Mucosa of rectum (tissue), 2 donors: ENCODE results near the gene LRATD1.

Experiments
- H3K27ac ChIP-seq, 2 donors: one replicate each; pipeline ENCODE4 v1.7.0; 2013; ENCODE audit warnings: inconsistent platforms in 2 of 2, low read depth in 2 of 2, low read length in 2 of 2
- H3K27me3 ChIP-seq, 2 donors: one replicate each; pipeline ENCODE4 v1.7.0; 2013; ENCODE audit warnings: low read length in 2 of 2; ENCODE audit not compliant: control insufficient read depth in 2 of 2, insufficient read depth in 2 of 2
- H3K36me3 ChIP-seq, 2 donors: one replicate each; pipeline ENCODE4 v1.7.0; 2013; ENCODE audit warnings: low read length in 2 of 2; ENCODE audit not compliant: control insufficient read depth in 2 of 2, insufficient read depth in 2 of 2
- H3K4me1 ChIP-seq, 2 donors: one replicate each; pipeline ENCODE4 v1.7.0; 2013; ENCODE audit warnings: low read length in 2 of 2, mild to moderate bottlenecking in 1 of 2; ENCODE audit not compliant: control insufficient read depth in 2 of 2, insufficient read depth in 2 of 2
- H3K4me3 ChIP-seq, 2 donors: one replicate each; pipeline ENCODE4 v1.7.0; 2013; ENCODE audit warnings: low read length in 2 of 2
- H3K9ac ChIP-seq, 2 donors: one replicate each; pipeline ENCODE4 v1.7.0; 2013; ENCODE audit warnings: low read length in 2 of 2, low read depth in 1 of 2, mild to moderate bottlenecking in 1 of 2
- H3K9me3 ChIP-seq, 2 donors: one replicate each; pipeline ENCODE4 v1.7.0; 2013; ENCODE audit warnings: low read length in 2 of 2; ENCODE audit not compliant: control insufficient read depth in 2 of 2
- donor health status: healthy.
- donor health status: Normal muscosa, but diverticular disease.

Gene LRATD1, protein sequence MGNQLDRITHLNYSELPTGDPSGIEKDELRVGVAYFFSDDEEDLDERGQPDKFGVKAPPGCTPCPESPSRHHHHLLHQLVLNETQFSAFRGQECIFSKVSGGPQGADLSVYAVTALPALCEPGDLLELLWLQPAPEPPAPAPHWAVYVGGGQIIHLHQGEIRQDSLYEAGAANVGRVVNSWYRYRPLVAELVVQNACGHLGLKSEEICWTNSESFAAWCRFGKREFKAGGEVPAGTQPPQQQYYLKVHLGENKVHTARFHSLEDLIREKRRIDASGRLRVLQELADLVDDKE

GRCh38 chr2:14632133-14632936 lies at the start of gene LRATD1:
LRATD1 (plus strand) TSS chr2:14632717; CDS start chr2:14633980, 1,263 bp downstream.
- H3K4me1 ChIP-seq: peaks cover 0 to 32% of the 10 kb centered on the region in 2 donors
- peak within 1 kb of the TSS; percentile 60 to 88 for H3K9ac ChIP-seq
- no peaks in the 10 kb centered on the region for H3K27me3 ChIP-seq
- peak within 1 kb of the TSS; percentile 78 to 84 for H3K27ac ChIP-seq
- H3K4me3 ChIP-seq: peak within 1 kb of the TSS; percentile 85 to 86
- no peaks in the 10 kb centered on the region for H3K9me3 ChIP-seq
- H3K36me3 ChIP-seq: no peaks in the 10 kb centered on the region

DNA sequence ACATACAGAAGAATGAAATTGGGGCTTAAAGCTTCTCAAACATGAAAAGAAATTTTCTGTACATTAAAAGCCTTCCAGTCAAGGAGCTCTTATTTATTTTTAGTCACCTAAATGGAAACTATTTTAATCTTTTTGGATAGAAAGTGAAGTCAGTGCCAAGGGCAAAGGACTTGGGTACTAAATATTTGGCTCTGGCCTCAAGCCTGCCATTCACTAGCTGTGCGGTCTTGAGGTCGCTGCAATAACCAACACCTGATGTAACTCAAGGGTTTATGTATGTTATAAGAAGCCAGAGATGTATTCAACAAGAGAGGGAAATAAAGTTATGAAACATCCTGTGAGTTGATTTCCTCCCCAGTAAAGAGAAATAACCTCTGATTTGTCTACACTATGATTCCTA lies 49.5 kb upstream of the LRATD1 start:
- Histone ChIP-seq H3K9me3 (no peaks in the 10 kb centered on the region), H3K36me3 (no peaks in the 10 kb centered on the region), H3K27me3 (no peaks in the 10 kb centered on the region), H3K4me1 (no peaks in the 10 kb centered on the region), H3K27ac (no peak overlapping the region), H3K9ac (no peak overlapping the region), H3K4me3 (no peak overlapping the region)

DNA sequence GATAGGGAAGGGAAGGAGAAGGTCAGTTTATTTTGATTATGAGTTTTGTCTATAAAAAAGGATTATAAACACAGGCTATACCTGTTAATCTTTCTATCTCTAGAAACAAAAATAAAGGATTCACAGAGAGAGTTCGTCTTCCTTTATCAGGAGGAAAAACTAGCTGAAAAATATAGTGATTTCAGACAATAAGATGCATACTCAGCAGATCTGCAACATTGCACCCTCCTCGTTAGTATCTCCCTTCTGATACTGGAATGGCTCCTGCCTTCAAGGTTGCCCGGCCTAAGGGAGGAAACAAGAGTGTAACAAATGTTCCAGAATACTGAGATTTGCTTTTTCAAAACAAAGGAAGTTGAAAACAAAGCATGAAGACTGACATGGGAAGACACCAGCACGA lies 48.7 kb upstream of the LRATD1 start:
- Histone ChIP-seq H3K9me3 (no peaks in the 10 kb centered on the region), H3K9ac (no peak overlapping the region), H3K4me1 (no peaks in the 10 kb centered on the region)

DNA sequence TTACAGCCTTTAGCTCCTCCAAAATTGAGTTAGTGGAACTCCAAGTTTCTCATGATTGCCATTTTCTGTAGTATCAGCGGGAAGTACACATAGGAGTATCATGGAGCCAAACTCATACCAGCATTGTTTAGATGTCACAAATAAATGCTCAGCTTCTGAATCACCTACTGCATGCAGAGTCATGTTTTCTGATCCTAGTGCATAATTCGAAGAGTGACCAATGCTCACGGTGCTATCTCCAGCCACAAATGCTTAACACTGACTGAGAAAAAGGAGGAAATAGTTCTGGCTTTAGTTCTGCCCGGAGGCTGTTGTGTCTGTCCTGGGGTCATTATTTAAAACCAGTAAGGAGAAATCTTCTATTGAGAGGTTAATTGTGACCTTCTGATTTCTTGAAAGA lies 45.4 kb upstream of the LRATD1 start:
- H3K27ac ChIP-seq: no peak overlapping the region
- no peaks in the 10 kb centered on the region for H3K4me1 ChIP-seq
- no peaks in the 10 kb centered on the region for H3K9me3 ChIP-seq
- H3K36me3 ChIP-seq: no peaks in the 10 kb centered on the region
- H3K9ac ChIP-seq: no peak overlapping the region
- H3K4me3 ChIP-seq: no peak overlapping the region
- no peaks in the 10 kb centered on the region for H3K27me3 ChIP-seq

More for the DNA sequence above, 48.7 kb upstream of the LRATD1 start:
- no peak overlapping the region for H3K4me3 ChIP-seq
- no peaks in the 10 kb centered on the region for H3K36me3 ChIP-seq
- no peak overlapping the region for H3K27ac ChIP-seq
- H3K27me3 ChIP-seq: no peaks in the 10 kb centered on the region

- Histone ChIP-seq H3K4me3 (no peak overlapping the region), H3K4me1 (no peaks in the 10 kb centered on the region), H3K36me3 (no peaks in the 10 kb centered on the region), H3K9ac (no peak overlapping the region), H3K27me3 (no peaks in the 10 kb centered on the region), H3K9me3 (no peaks in the 10 kb centered on the region), H3K27ac (no peak overlapping the region)
Observed at GRCh38 chr2:14601156-14601770, 31.3 kb upstream of the LRATD1 start.

DNA sequence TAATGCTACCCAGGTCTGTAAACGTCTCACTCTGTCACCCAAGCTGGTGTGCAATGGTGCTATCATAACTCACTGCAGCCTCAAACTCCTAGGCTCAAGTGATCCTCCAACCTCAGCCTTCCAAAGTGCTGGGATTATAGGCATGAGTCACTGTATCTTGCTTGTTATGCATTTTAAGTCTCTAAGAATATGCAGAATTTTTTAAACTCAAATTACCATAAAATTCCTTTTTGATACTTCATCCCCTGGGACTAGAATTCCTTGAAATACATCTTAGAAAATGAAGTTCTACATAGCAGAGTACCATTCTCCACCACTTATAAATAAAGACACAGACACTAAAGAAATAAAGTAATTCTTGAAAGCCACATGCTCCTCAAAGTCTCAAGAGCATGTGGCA lies 30.2 kb upstream of the LRATD1 start:
- no peak overlapping the region for H3K27ac ChIP-seq
- no peaks in the 10 kb centered on the region for H3K4me1 ChIP-seq
- H3K36me3 ChIP-seq: no peaks in the 10 kb centered on the region
- H3K9me3 ChIP-seq: no peaks in the 10 kb centered on the region
- H3K4me3 ChIP-seq: no peak overlapping the region
- H3K9ac ChIP-seq: no peak overlapping the region
- H3K27me3 ChIP-seq: no peaks in the 10 kb centered on the region

- no peaks in the 10 kb centered on the region for H3K9me3 ChIP-seq
- no peak overlapping the region for H3K4me3 ChIP-seq
- H3K27me3 ChIP-seq: no peaks in the 10 kb centered on the region
- no peaks in the 10 kb centered on the region for H3K4me1 ChIP-seq
- H3K27ac ChIP-seq: no peak overlapping the region
- H3K36me3 ChIP-seq: no peaks in the 10 kb centered on the region
- no peak overlapping the region for H3K9ac ChIP-seq
Observed at GRCh38 chr2:14603676-14604075, 28.8 kb upstream of the LRATD1 start.

GRCh38 chr2:14608245-14608644 lies 24.3 kb upstream of the LRATD1 start:
- no peak overlapping the region for H3K9ac ChIP-seq
- no peak overlapping the region for H3K27ac ChIP-seq
- H3K27me3 ChIP-seq: no peaks in the 10 kb centered on the region
- H3K36me3 ChIP-seq: no peaks in the 10 kb centered on the region
- no peak overlapping the region for H3K4me3 ChIP-seq
- no peaks in the 10 kb centered on the region for H3K9me3 ChIP-seq
- H3K4me1 ChIP-seq: no peaks in the 10 kb centered on the region

DNA sequence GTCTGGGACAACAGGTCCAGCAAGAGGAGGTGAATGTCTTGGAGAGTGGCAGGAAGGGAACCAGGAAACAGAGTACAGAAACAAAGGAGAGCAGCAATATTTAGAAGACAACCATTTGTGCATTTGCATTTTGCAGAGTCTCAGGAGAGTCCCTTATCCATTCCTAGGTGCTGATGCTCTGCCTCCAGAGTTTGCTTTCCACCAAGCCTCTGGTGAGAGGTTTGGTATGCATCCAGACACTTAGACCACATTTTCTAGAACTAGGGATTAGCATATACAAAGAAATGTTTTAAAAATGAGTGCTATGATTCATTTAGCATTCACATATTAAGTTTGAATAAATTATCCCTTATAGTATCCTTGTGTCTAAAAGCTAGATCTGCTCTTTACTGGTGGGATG lies 18.5 kb upstream of the LRATD1 start:
- no peaks in the 10 kb centered on the region for H3K27me3 ChIP-seq
- H3K9me3 ChIP-seq: no peaks in the 10 kb centered on the region
- no peaks in the 10 kb centered on the region for H3K36me3 ChIP-seq
- no peak overlapping the region for H3K4me3 ChIP-seq
- no peak overlapping the region for H3K9ac ChIP-seq
- H3K27ac ChIP-seq: no peak overlapping the region
- no peaks in the 10 kb centered on the region for H3K4me1 ChIP-seq

GRCh38 chr2:14615121-14615520 lies 17.4 kb upstream of the LRATD1 start:
- Histone ChIP-seq H3K9ac (no peak overlapping the region), H3K27me3 (no peaks in the 10 kb centered on the region), H3K9me3 (no peaks in the 10 kb centered on the region), H3K4me1 (no peaks in the 10 kb centered on the region), H3K36me3 (no peaks in the 10 kb centered on the region), H3K27ac (no peak overlapping the region), H3K4me3 (no peak overlapping the region)
